Measurements from ENCODE around the gene FXN. TPM values are rescaled to one million over a fixed set of nuclear protein-coding genes. Genes with fewer than 3 reads are reported as not detected.

Gene FXN
- total and polyA plus RNA-seq, 2 experiments from 2014 or later, result 5.6 to 22.0 TPM

- H3K9me2 ChIP-seq (ENCODE audit: insufficient read depth), result no peaks in the 10 kb centered on the region
- DNase-seq, result peak; percentile 78
- H3K36me3 ChIP-seq (ENCODE audit: low read depth), result no peaks in the 10 kb centered on the region
- no peak overlapping the region for H3K27ac ChIP-seq
- WGBS, 2 experiments (ENCODE audit: low coverage in 1 of 2, low lambda C conversion rate in 2 of 2, missing lambda C conversion rate in 2 of 2), result 21% methylated on average over 10 of the region's 10 CpGs
- no peaks in the 10 kb centered on the region for H3K9me3 ChIP-seq (ENCODE audit: low read depth)
- H4K20me1 ChIP-seq (ENCODE audit: insufficient read depth), result no peaks in the 10 kb centered on the region
- no peak overlapping the region for H3K9ac ChIP-seq
- no peaks in the 10 kb centered on the region for H3K79me2 ChIP-seq (ENCODE audit: insufficient read depth)
- peaks cover 13% of the 10 kb centered on the region for H3K27me3 ChIP-seq (replicated peaks; ENCODE audit: insufficient read depth)
- H3K4me1 ChIP-seq (ENCODE audit: insufficient read depth), result no peaks in the 10 kb centered on the region
- no peak overlapping the region for H3K4me3 ChIP-seq
- no peak overlapping the region for H3K4me2 ChIP-seq (ENCODE audit: unreplicated experiment)
- in situ Hi-C loops (cut with MboI), result loop anchor here (10.0 kb wide), 1 partner anchor 405 kb away; no protein-coding TSS in a partner anchor
- no peak overlapping the region for H2AFZ ChIP-seq
- no peak for TF ChIP-seq EZH2 (IDR thresholded peaks at IDR 0.05; ENCODE audit: insufficient read depth, poor library complexity, severe bottlenecking)
- no peak for TF ChIP-seq EZH2phosphoT487 (IDR thresholded peaks at IDR 0.05; ENCODE audit: insufficient read depth, low read depth)
- no peaks in the 10 kb centered on the region for H3F3A ChIP-seq (ENCODE audit: insufficient read depth)
These were observed 36.0 kb upstream of the FXN start for GRCh38 chr9:68999393-69000105.

DNA sequence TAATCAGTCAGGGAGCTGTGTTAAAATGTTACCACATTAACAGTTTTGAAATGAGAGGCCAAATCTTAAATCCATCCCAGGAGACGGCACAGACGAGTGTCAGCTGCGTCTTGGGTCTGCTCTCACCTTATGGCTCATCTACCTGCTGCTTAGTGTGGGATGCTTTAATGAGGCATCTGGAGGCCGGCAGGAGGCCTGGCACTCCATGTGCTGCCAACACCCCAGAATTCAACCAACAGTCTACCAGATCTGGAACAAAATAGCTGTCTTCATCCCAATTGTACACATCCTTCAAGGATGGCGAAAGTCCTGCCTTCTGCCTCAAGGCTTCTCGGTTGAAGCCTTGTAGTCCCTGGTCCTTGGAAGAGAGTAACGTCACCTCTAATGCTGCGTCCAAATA, 33.6 kb upstream of the FXN start:
- Histone ChIP-seq H3K4me3 (no peak overlapping the region), H3K79me2 (ENCODE audit: insufficient read depth) (no peaks in the 10 kb centered on the region), H3K9ac (no peak overlapping the region), H3K9me2 (ENCODE audit: insufficient read depth) (no peaks in the 10 kb centered on the region), H3K27ac (no peak overlapping the region), H3K9me3 (ENCODE audit: low read depth) (no peaks in the 10 kb centered on the region), H3K4me1 (ENCODE audit: insufficient read depth) (no peaks in the 10 kb centered on the region), H3K27me3 (replicated peaks; ENCODE audit: insufficient read depth) (peaks cover 6% of the 10 kb centered on the region), H3K4me2 (ENCODE audit: unreplicated experiment) (no peak overlapping the region), H4K20me1 (ENCODE audit: insufficient read depth) (no peaks in the 10 kb centered on the region), H3F3A (ENCODE audit: insufficient read depth) (no peaks in the 10 kb centered on the region), H3K36me3 (ENCODE audit: low read depth) (no peaks in the 10 kb centered on the region), H2AFZ (no peak overlapping the region)
- no peak for TF ChIP-seq EZH2phosphoT487 (IDR thresholded peaks at IDR 0.05; ENCODE audit: insufficient read depth, low read depth)
- no peak for TF ChIP-seq EZH2 (IDR thresholded peaks at IDR 0.05; ENCODE audit: insufficient read depth, poor library complexity, severe bottlenecking)
- WGBS, 2 experiments (ENCODE audit: low coverage in 1 of 2, low lambda C conversion rate in 2 of 2, missing lambda C conversion rate in 2 of 2), result 52 to 54% methylated on average over 8 of the region's 8 CpGs
- DNase-seq, result no peak
- in situ Hi-C loops (cut with MboI), result no loop called here

DNA sequence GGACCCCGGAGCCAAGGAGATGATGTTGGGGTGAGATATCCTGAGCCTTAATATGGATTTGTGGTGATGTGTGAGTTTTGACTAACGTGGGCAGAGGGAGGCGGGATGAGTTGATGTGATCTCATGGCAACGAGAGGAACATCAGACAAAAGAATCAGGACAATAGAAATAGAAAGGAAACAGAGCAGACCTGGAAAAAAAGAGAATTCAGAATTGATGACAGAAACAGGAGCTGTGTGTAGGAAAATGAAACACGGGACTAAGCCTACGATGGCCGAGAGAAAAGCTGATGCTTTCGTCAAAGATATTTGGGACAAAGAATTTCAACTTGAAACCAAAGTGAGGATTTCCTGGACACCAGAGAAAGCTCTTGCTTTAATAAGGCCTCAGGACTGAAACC, 32.5 kb upstream of the FXN start:
- TF ChIP-seq EZH2 (IDR thresholded peaks at IDR 0.05; ENCODE audit: insufficient read depth, poor library complexity, severe bottlenecking), result no peak
- no peak for TF ChIP-seq EZH2phosphoT487 (IDR thresholded peaks at IDR 0.05; ENCODE audit: insufficient read depth, low read depth)
- Histone ChIP-seq H3F3A (ENCODE audit: insufficient read depth) (no peaks in the 10 kb centered on the region), H3K79me2 (ENCODE audit: insufficient read depth) (no peaks in the 10 kb centered on the region), H3K4me2 (ENCODE audit: unreplicated experiment) (no peak overlapping the region), H4K20me1 (ENCODE audit: insufficient read depth) (no peaks in the 10 kb centered on the region), H3K9me3 (ENCODE audit: low read depth) (no peaks in the 10 kb centered on the region), H3K4me1 (ENCODE audit: insufficient read depth) (no peaks in the 10 kb centered on the region), H3K27ac (no peak overlapping the region), H3K4me3 (no peak overlapping the region), H3K9me2 (ENCODE audit: insufficient read depth) (no peaks in the 10 kb centered on the region), H3K27me3 (replicated peaks; ENCODE audit: insufficient read depth) (no peaks in the 10 kb centered on the region; the same call in none of the 2 replicates), H3K9ac (no peak overlapping the region), H3K36me3 (ENCODE audit: low read depth) (no peaks in the 10 kb centered on the region), H2AFZ (no peak overlapping the region)
- in situ Hi-C loops (cut with MboI), result no loop called here
- 61 to 62% methylated on average over 8 of the region's 8 CpGs for WGBS, 2 experiments (ENCODE audit: low coverage in 1 of 2, low lambda C conversion rate in 2 of 2, missing lambda C conversion rate in 2 of 2)
- no peak for DNase-seq

DNA sequence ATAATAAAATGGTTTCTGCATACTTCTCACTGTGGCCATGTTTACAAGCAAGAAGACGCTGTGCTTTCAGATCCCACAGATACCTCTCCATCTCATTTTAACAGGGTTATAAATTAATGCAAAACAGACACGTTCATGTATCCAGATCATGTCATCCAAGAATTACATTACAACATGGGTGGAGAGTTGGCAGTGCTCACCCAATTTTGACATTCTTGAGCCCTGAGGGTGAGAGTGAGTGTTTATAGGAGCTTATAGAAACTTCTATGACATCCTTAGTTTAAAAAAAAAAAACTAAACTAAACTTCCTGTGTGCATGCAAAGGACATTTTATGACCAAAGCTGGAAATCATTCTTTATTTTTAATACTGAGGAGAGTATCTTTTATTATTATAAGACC, 30.7 kb upstream of the FXN start:
- Histone ChIP-seq H4K20me1 (ENCODE audit: insufficient read depth) (no peaks in the 10 kb centered on the region), H3K9me2 (ENCODE audit: insufficient read depth) (no peaks in the 10 kb centered on the region), H3K9ac (no peak overlapping the region), H3K4me2 (ENCODE audit: unreplicated experiment) (no peak overlapping the region), H3K36me3 (ENCODE audit: low read depth) (no peaks in the 10 kb centered on the region), H3K9me3 (ENCODE audit: low read depth) (no peaks in the 10 kb centered on the region), H3K27ac (no peak overlapping the region), H3K79me2 (ENCODE audit: insufficient read depth) (no peaks in the 10 kb centered on the region), H2AFZ (no peak overlapping the region), H3F3A (ENCODE audit: insufficient read depth) (no peaks in the 10 kb centered on the region), H3K4me1 (ENCODE audit: insufficient read depth) (no peaks in the 10 kb centered on the region), H3K27me3 (replicated peaks; ENCODE audit: insufficient read depth) (no peaks in the 10 kb centered on the region; the same call in none of the 2 replicates), H3K4me3 (no peak overlapping the region)
- WGBS, 2 experiments (ENCODE audit: low coverage in 1 of 2, low lambda C conversion rate in 2 of 2, missing lambda C conversion rate in 2 of 2), result 2 to 4% methylated on average over 2 of the region's 2 CpGs
- TF ChIP-seq EZH2 (IDR thresholded peaks at IDR 0.05; ENCODE audit: insufficient read depth, poor library complexity, severe bottlenecking) (no peak), EZH2phosphoT487 (IDR thresholded peaks at IDR 0.05; ENCODE audit: insufficient read depth, low read depth) (no peak)
- in situ Hi-C loops (cut with MboI), result no loop called here
- peak; percentile 24 for DNase-seq
